Hepatocyte (in vitro differentiated cells): ENCODE results near the gene TWIST1.

Experiments used
- CTCF ChIP-seq: fragments of 200-600 bp; sonication (generic); IDR thresholded peaks from 2 replicates; pipeline ENCODE4 v1.5.1; 2016; ENCODE audit warnings: antibody characterized with exemption, mild to moderate bottlenecking; ENCODE audit not compliant: poor library complexity
- EZH2 ChIP-seq: fragments of 200-600 bp; sonication (generic); IDR thresholded peaks from 2 replicates; pipeline ENCODE4 v1.6.1; 2016; ENCODE audit warnings: antibody characterized with exemption, mild to moderate bottlenecking, borderline replicate concordance
- EZH2phosphoT487 ChIP-seq: fragments of 200-600 bp; sonication (generic); IDR thresholded peaks from one replicate; pipeline ENCODE4 v1.6.1; 2018; ENCODE audit warnings: antibody characterized with exemption, mild to moderate bottlenecking, low read depth, moderate library complexity; ENCODE audit not compliant: unreplicated experiment, severe bottlenecking

- TF ChIP-seq EZH2phosphoT487: no peak
- no peak for TF ChIP-seq CTCF
- TF ChIP-seq EZH2: no peak
These were observed 2.5 kb upstream of the TWIST1 start for GRCh38 chr7:19119870-19120486.
